ENCODE data around the gene WWOX.
"Not testable (repeated sequence)": the region's sequence is repeated elsewhere in the genome, so short reads cannot be mapped to it uniquely, and the experiment has no call there.

Gene WWOX

GRCh38 chr16:78596348-78596995 lies 497.0 kb downstream of the WWOX start:
- no peak for DNase-seq

GRCh38 chr16:78596996-78597422 lies 497.6 kb downstream of the WWOX start:
- no peak for DNase-seq

- no peak for DNase-seq
These were observed 498.5 kb downstream of the WWOX start for GRCh38 chr16:78597809-78598570.

GRCh38 chr16:78599271-78599670 lies 499.8 kb downstream of the WWOX start:
- no peak for DNase-seq

GRCh38 chr16:78604423-78605062 lies 505.1 kb downstream of the WWOX start:
- not testable (repeated sequence) for DNase-seq

- DNase-seq, result no peak
These were observed 506.2 kb downstream of the WWOX start for GRCh38 chr16:78605548-78606101.

- no peak for DNase-seq
These were observed 507.1 kb downstream of the WWOX start for GRCh38 chr16:78606545-78606944.

- no peak for DNase-seq
These were observed 507.6 kb downstream of the WWOX start for GRCh38 chr16:78607022-78607421.

- DNase-seq, result no peak
These were observed 508.0 kb downstream of the WWOX start for GRCh38 chr16:78607465-78607864.

- no peak for DNase-seq
These were observed 508.9 kb downstream of the WWOX start for GRCh38 chr16:78608305-78608776.

GRCh38 chr16:78609402-78610274 lies 510.2 kb downstream of the WWOX start:
- DNase-seq, result no peak

- no peak for DNase-seq
These were observed 511.9 kb downstream of the WWOX start for GRCh38 chr16:78611318-78611717.

GRCh38 chr16:78619811-78620210 lies 520.4 kb downstream of the WWOX start:
- DNase-seq, result no peak

- no peak for DNase-seq
These were observed 520.8 kb downstream of the WWOX start for GRCh38 chr16:78620291-78620690.

- DNase-seq, result no peak
These were observed 524.3 kb downstream of the WWOX start for GRCh38 chr16:78623796-78624195.

GRCh38 chr16:78624366-78624765 lies 524.9 kb downstream of the WWOX start:
- no peak for DNase-seq

GRCh38 chr16:78628461-78629045 lies 529.1 kb downstream of the WWOX start:
- no peak for DNase-seq

GRCh38 chr16:78629173-78629572 lies 529.7 kb downstream of the WWOX start:
- no peak for DNase-seq

- DNase-seq, result no peak
These were observed 530.6 kb downstream of the WWOX start for GRCh38 chr16:78630102-78630501.

GRCh38 chr16:78633551-78633950 lies 534.1 kb downstream of the WWOX start:
- no peak for DNase-seq

GRCh38 chr16:78635807-78636206 lies 536.4 kb downstream of the WWOX start:
- DNase-seq, result no peak

GRCh38 chr16:78638371-78638770 lies 538.9 kb downstream of the WWOX start:
- no peak for DNase-seq

All from NCI-H446 (cell line).